ENCODE results near the gene CHST7.
"Not testable (repeated sequence)": the region's sequence is repeated elsewhere in the genome, so short reads cannot be mapped to it uniquely, and the experiment has no call there.

- TF ChIP-seq CTCF (IDR thresholded peaks at IDR 0.05; ENCODE audit: low read depth, low read length, missing input control); ZBTB33 (IDR thresholded peaks at IDR 0.05); FOXA1 (IDR thresholded peaks at IDR 0.05); SP1 (IDR thresholded peaks at IDR 0.05); HNF4G (IDR thresholded peaks at IDR 0.05); HNF4A (conservative IDR thresholded peaks at IDR 0.05); REST (IDR thresholded peaks at IDR 0.05); ATF3 (IDR thresholded peaks at IDR 0.05); NR2F2 (IDR thresholded peaks at IDR 0.05); JUND (IDR thresholded peaks at IDR 0.05); RAD21 (IDR thresholded peaks at IDR 0.05): not testable (repeated sequence)
Measured at GRCh38 chrX:46544527-46544926, 29.0 kb upstream of the CHST7 start.

Measured in liver (tissue), 3 donors.